ENCODE measurements around the gene CTDSPL.

CTDSPL gene

DNA sequence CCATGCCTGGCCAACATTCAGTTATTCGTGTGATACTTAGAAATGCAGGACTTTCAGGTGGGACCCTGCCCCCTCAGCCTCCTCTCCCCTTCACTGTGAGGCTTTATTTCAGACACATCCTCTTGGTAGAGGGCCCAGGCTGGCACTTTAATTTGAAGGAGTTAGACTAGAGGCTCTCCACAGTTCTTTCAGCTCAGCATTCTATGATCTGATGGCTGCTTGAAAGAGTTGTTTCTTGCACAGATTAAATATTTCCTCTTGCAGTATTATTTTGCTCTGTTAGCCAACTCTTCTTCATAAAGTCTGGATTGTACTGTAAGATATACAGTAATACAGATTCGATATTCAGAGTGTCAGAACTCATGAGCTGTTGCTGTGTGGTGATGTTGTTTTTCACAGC, 35.1 kb downstream of the CTDSPL start:
- DNase-seq: no peak

DNA sequence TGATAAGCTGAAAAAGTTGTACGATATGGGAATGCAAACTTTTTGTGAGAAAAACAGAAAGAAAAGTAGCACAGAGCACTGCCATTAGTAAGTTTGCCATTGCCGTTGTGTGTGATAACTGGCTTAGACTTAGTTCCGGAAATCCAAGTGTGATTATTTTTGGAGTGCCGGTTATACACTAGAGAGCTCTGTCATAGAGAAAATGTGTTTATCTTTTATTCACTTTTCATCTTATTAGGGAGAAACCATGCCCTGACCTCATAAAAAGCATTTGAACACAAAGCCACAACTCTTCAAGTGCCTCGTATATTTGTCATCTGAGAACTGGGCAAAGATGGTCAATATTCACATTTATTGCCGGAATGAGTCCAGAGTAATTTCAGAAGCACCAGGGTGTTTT, 36.1 kb downstream of the CTDSPL start:
- DNase-seq: no peak

DNA sequence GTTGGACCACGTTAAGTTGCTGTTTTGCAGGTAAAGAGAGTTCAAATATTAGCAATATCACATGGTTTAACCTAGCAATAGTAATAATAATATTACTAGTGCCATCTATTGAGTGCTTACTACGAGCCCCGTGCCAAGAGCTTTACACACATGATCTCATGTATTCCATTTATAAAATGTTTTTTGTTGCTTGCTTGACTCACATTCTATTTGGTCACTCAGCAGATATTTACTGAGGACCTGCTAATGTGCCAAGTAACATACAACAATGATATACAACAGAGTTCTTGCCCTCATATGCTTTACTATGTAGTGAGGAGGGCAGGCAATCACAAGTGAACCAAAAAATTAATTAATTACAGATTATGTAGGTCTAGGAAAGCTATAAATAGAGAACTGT, 36.7 kb downstream of the CTDSPL start:
- no peak for DNase-seq

DNA sequence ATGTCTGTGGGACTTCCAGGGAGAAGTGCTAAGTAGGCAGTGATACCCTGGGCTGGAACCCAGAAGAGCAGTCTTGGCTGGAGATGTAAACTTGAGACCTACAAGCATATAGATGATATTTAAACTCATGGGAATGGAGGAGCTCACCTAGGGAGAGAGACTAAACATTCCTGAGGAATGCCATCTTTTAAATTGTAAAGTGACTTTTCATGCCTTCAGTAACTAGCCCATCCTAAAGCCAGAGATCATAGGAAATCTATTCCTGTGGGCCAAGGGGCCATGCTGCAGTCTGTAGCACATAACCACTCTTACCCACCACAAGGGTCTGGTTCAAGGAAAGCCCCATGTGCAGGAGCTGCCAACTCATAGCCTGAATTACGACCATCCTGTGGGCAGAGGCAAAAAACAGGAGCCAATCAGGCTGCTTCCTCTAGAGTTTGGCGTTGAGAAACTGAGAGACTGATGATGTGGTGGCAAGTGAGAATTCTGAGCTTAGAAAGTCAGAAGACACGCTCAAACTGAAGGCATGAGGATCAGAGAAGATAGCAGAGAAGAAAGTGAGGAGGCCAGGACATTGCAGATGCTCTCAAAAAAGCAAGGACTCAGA, 37.5 kb downstream of the CTDSPL start:
- DNase-seq: no peak

DNA sequence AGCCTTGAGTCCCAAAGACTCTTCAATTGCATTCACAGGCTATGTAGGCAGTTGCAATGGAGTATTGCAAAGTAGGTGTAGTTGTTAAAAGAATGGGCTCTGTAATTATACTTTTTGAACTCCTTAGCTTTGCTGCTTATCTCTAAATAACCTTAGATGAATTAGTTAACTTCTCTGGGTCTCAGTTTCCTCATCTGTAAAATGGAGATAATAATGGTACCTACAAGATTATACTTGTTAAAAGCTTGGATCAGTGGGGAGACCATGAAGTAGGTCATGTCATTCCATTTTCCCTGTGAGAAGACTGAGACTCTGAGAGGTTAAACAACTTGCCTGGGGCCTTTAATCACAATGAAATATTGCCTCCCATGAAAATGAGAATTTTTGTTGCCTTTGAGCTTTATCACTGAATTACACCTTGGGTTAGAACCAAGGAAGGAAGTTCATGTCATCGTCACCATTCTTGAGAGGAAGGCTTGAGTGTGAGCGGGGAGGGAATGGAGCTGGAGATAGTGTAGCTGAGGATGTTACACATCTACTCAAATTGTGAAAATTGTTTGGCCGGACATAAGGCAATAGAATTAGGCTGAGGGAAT, 38.1 kb downstream of the CTDSPL start:
- DNase-seq: no peak

DNA sequence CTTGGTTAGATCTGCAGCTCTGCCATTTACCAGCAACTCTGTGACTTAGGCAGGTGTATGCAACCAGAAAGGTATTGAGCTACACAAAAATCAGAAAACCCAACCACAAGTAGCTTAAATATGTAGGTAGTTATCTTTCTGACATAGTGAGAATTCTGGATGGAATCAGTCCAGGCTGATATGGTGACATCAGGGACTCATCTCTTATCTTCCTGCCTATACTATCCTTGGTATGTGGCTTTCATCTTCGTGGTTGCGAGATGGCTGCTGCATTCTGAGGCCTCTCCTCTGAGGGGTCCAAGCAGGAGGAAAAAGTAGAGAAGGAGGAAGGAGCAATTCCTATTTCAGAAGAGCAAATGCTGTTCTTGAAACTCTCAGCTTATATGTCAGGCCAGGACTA, 40.0 kb downstream of the CTDSPL start:
- DNase-seq: no peak

DNA sequence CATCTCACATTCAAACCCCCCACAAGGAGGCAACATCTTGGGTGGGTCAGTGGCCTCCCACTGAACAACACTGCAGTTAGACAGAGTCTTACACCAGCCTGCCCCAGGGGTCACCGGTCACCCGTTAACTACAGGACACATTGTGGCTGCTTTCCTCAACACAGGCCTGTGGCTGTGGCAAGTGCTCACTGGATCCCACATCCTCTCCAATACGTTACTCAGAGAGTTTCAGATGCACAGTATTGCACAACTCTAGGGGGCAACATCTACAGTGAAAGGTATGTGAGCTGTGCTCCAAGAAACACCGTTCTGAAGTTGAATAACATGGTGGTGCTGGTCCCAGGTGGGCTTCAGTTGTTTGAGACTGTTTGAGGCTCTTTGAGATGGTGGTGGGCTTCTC, 41.0 kb downstream of the CTDSPL start:
- DNase-seq: no peak

DNA sequence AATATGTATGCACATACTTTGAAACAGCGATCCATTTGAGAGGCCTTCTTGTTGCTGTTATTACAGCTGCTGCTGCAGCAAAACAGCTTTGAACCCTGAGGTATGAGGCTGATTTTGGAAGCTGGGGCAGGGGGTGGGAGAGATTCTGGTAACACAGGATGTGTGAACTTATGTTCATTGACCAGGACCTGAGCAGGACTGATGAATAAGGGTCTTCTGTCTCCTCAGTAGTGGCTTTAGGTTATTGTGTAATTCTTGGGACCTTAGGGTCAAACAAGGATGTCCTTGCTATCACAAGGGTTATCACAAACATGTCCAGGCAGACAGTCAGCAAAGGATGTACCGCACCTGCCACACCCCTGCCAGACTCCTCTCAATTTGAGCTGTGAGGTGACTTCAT, 41.6 kb downstream of the CTDSPL start:
- no peak for DNase-seq

DNA sequence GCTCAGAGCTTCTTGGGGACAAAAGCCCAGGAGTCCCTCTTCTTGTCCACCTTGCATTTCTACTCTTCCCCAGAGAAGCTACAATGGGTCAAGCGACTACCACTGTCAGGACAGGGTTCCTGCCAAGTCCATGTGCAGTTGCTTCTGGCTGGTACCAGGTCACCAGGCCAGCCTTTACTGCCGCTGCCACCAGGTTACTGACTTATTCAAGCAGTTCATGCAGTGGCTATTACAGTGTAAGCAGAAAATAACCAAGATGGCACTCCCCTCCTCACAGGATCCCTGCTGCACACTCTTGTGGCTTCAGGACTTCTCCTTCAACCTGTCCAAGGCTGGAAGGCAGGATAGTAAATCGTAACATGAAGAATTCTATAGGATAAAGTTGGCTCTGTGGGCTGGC, 42.1 kb downstream of the CTDSPL start:
- no peak for DNase-seq

DNA sequence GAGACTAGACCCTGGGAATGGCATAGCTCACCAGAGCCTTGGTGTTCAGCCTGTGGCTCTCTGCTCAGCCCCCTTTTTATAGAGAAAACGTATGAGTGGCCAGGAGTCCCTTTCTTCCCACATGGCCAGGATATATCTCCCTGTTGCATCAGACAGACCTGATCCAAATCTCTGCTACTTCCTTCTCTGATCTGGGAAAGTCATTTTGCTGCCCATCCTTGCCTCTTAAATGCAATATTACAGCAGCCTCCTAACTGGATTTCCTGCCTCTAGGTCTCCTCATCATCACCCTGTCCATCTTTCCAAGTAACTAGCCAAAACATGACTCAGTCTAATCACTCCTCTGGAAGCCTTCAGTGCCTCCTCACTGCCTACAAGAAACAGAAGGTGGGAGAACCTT, 42.9 kb downstream of the CTDSPL start:
- no peak for DNase-seq

DNA sequence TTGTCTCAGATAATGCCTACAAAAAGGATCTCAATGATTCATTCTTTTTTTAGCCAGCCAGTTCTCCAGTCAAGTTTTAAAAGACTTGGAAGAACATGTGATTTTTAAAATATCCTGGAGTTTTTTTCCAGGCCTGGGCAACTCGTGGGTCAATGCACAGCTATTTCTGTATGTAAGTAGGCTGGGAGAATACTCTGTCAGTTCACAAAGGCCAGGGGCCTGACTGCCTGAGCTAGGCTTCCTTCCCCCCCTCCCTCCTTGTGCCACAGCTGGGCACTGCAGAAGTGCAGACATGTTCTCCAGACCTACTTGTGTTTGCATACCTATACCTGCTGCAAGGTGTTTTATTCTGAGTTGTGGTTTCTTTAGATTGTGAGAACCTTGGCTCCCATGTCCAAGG, 43.7 kb downstream of the CTDSPL start:
- DNase-seq: no peak

DNA sequence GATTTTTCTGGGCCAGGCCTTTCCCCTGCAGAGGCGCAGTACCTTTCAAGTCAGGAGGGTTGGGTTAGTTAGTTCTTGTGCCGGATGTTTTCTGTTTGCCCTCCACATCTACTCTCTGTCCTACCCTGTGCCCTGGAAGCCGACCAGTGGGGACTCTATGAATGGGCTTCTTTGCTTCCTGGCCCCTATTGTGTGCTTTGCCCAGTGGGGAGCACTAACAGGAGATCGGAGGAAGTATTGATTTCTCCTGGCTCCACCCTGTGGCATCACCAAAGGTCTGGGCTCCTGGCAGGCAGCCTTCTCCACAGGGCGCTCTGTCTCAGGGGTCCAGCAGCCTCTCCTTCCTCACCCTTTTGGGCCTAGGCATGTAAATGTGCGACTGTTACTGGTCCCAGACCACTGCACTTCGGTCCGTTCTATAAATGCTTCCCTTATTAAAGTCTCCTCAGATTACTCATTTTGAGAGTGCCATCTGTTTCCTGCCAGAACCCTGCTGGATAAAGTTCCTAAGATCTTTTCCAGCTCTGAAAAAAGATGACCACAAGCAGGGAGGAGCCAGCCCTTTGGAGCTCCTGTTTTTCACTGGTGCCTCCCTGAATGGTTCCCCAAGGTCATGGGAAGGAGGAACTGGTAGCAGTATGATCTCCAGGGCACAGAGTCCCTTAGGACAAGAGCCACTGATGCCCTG, 44.5 kb downstream of the CTDSPL start:
- no peak for DNase-seq

DNA sequence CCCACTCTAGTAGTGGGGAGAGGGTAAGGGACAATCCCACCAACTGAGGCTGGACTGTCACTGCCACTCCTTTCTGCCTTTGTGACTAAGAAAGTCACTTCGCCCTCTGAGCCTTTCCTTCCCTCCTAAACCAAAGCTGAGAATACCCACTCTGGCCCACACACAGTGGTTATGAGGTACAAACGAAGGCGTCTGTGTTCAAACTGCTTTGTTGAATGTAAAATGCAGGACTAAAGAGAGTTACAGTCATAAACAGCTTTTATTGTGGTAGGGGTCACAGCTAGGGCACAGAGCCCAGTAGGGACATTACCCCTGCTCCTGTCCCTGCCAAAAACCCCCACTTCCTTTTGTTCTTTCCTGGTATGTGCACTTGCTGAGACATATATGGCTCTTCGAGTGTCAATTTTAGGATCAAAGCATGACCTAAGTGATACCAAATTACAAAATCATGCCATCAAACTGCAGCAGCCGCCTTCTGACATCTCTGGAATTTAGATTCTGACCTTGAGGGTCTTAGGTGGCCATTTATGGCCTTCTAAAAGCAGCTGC, 45.1 kb downstream of the CTDSPL start:
- DNase-seq: no peak

DNA sequence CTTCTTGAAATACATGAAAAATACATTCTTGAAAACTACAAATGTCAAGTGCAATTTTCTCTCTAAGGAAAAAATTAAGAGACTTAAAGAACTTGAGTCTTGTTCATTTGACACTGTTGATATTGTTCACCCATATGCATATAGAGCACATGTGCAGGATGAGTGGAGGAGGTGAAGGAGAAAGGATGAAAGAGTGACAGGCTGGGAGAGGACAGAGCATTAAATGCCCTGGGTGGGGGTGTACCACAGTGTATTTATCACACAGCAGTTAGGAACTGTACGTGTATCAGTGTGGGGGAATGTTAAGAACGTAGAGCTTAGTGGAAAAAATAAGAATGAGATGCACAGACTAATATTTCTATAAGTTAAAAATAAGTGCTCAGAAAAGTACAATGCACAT, 45.7 kb downstream of the CTDSPL start:
- DNase-seq: no peak

DNA sequence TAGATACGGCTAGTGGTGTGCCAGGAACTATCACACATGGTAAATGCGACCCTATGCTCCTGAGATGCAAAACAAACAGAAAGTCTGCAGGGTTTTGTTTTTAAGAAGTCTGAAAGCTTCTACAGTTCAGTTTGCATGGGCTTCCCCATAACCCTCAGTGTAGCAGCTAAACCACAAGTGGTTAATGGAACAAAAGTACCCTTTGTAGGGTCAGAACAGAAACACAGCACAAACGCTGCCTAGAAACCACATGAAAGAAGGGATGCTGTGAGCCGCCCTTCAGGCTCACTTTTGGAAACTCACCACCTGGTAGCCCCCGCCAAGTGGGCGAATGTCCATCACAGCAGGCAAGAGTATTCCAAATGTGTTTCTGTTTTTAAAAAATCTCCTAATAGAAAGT, 46.2 kb downstream of the CTDSPL start:
- DNase-seq: no peak

DNA sequence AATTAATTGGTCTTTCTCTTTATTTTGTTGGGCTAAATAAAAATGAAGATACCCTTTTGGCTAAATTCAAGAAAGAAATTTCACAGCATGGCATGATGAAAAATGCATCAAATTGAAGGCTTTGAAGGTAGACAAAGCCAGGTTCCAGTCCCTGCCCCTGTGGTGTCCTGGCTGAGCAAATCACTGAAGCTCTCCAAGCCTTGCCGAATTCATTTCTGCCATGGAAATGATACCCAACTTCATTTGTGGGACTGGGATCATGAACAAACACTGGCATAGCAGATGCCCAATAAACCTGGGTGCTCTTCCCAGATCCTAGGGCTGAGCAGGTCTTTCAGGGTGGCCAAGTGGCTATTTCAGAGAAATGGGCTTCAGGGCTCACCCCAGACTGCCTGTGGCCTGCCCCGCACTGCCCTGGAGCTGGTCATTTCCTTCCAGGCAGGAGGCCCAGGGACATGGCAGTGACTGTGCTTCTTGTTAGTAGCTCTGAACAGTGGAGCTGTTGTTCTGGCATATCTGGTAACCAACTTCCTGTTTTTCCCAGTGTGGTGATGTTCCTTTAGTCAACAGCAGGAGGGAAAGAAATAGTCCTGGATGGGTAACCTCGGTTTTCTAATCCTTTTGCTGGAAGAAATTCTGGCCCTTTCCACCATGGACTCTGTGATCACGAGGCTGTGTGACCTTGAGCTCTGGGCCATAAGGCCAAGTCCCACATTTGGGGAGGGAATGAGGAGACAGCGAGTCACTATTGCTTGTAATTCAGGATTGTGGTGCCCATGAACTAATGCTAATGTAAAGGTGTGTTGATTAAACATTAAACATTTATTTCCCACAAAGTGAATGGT, 47.6 kb downstream of the CTDSPL start:
- peak in 1 of 2 experiments; percentile 38 for DNase-seq

DNA sequence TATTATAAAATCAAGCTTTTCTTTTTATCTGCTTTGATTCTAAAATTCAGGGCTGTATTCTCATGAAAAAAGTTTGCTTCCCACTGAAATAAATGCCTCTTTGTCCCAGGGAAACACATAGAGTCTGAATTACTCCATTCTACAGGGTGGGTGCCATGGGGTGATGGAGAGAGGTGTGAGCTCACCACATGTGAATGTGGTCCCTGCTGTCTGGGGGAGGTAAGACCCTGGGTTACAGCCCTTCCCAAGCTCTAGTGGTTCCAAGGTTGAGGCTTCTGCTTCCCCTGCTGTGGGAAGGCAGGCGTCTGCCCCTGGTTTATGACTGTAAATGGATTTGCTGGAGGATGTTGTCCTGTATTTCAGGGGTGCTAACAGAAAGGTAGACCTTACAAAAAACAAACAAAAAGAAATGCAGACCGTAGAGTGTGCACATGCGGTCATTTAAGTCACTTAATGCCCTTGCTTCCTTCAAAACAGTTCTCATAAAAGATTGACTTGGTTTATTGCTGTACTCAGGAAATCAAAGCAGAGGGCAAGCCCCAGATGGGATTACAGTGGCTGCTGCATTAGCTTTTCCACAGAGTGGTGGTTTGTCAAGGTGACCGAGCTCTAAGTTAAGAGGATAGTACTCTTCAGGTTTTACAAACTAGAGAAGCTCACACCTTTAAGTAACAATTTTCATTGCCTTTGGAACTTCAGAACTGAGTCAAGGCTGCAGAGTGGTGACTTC, 49.2 kb downstream of the CTDSPL start:
- no peak for DNase-seq

DNA sequence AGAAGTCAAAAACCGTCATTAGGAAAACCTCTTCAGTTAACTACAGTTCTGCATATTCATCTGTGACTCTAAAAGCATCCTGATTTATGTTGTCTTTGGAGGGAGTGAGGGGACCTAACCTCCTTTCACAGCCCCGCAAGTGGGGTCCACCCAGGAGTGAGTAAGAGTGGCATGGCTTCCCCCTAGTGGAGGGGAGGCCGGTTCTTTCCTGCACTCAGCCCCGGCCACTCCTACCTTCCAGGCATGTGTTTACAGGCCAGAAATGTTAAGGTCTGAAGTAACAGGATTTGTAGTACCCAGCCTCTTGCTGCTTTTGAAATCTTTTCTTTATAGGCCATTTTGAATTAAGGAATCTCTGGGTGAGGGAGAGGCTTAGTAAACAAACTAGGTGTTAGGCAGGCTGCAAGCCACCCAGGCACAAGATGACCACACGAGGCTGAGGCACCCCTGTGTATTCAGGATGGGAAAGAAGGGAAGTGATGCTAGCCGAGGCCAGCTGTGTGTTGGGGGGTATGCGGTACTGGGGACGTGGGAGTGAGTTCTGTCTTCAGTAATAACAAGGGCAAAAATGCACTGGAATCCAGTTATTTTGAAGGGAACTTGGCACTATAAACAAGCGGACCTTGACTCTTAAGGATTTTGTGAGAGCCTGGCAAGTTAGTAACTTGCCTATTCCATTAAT, 50.5 kb downstream of the CTDSPL start:
- DNase-seq: no peak

DNA sequence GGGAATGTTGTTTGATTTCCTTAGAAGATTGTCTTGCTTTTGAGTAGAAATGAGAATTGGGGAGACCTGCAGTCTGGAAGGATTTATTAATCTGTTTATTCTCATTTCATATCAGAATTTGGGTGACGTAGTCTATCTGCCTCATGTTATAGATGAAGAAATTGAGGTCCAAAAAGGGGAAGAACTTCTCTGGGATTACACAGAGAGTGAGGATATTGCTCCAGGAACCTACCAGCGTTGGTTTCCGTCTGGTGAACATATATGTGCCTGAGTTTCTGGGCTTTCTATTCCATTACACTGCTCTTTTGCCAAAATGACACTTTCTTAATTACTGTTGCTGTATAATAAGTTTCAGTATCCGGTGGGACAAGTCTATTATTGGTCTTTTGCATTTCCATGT, 51.8 kb downstream of the CTDSPL start:
- no peak for DNase-seq

DNA sequence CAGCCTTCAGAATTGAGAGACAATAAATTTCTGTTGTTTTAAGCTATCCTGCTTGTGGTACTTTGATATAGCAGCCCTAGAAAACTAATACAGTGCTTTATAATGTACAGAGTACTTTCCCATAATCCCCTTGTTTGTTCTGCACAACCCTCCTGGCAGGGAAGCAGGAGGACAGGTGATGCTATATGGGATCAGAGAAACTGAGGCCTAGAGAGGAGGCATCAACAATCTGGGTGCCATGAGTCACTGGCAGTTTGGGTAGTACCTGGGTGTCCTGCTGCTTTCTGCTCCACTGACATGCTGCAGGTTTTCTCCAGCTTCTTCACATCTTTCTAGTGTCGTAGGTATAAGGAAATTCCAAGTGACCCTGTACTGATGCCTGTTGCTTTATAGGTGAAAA, 55.0 kb downstream of the CTDSPL start:
- DNase-seq: no peak

DNA sequence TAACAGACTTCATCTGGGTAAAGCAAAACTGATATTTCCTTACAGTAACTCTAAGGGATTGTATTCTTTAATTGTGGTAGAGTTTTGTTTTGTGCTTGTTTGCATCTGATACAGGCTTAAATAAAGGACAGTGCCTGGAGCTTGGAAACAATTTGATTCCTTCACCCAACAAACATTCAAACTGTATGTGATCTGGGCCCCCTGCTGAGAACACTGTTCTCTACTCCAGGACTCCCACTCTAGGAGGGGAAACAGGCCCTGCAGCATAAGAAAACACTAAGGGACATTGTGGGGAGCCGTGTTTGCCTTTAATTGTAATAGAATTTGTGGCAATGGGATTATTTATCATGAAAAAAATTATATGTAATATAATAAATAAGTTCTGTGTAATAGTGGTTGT, 56.9 kb downstream of the CTDSPL start:
- DNase-seq: no peak

DNA sequence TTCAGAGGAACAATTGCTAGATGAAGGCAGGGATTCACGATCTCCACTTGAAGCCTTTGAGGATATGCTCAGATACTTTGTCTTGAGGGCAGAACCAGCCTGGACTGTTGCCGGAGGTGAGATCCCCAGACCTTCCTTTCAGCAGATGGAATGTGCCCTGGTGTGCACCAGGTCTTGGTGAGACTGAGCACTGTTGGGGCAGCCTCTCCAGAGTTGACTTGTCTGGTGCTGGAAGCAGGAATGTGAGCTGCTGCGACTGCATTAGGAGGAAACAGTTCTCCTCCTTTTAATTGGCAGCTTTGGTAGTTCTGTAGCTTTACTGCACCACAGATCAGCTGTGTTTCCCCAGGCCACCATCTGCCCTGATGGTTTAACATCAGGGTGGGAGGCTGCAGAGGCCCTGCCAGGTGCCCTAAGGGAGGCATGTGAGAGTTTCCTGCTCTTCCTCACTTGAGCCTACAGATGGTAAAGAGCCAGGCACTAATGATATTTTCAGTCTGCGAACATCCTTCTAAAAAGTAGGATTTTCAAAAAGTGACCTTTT, 58.5 kb downstream of the CTDSPL start:
- DNase-seq: no peak

Data from SW 1271 (cell line).